Esophagus squamous epithelium (tissue), 5 donors: ENCODE data around the gene RNF103. TPM values are rescaled to one million over a fixed set of nuclear protein-coding genes. Genes with fewer than 3 reads are reported as not detected.
A peak's percentile ranks its signal among the peaks of the same experiment; 100 is the strongest.
"Not testable (repeated sequence)": the region's sequence is repeated elsewhere in the genome, so short reads cannot be mapped to it uniquely, and the experiment has no call there.

Experiments
- DNase-seq: peaks from one replicate; lab custom pipeline; 2025; lab: John Stamatoyannopoulos, UW
- H3K27ac ChIP-seq, 4 donors: fragments of 200-600 bp; sonication (generic); one replicate each; pipeline ENCODE4 v1.5.1; 2016 to 2019; ENCODE audit warnings: mild to moderate bottlenecking in 1 of 4
- H3K27me3 ChIP-seq, 4 donors: fragments of 200-600 bp; sonication (generic); 1 replicate in 3 of 4; 2 replicates in 1 of 4; pipeline versions ENCODE4 v1.5.1 to v1.6.0; 2017 to 2021; ENCODE audit warnings: antibody characterized with exemption in 1 of 4
- H3K36me3 ChIP-seq, 3 donors: fragments of 200-600 bp; sonication (generic); one replicate each; pipeline ENCODE4 v1.5.1; 2016 to 2019
- H3K4me1 ChIP-seq, 3 donors: fragments of 200-600 bp; sonication (generic); one replicate each; pipeline ENCODE4 v1.5.1; 2017 to 2019
- H3K4me3 ChIP-seq, 4 donors: fragments of 200-600 bp; sonication (generic); 1 replicate in 3 of 4; 2 replicates in 1 of 4; pipeline ENCODE4 v1.5.1; 2016 to 2019; ENCODE audit warnings: mild to moderate bottlenecking in 2 of 4, moderate library complexity in 1 of 4
- H3K9me3 ChIP-seq, 3 donors: fragments of 200-600 bp; sonication (generic); one replicate each; pipeline ENCODE4 v1.5.1; 2016 to 2019
- POLR2A ChIP-seq, 4 donors: fragments of 450-650 bp; IDR thresholded peaks; one replicate each; pipeline ENCODE4 v1.6.1; 2017; ENCODE audit warnings: antibody characterized with exemption in 4 of 4, mild to moderate bottlenecking in 4 of 4, moderate library complexity in 3 of 4
- WGBS, 2 donors: methylation state at CpG; one replicate each; pipeline ENCODE4 v1.1.5; 2018; 5-methylcytosine and 5-hydroxymethylcytosine counted together
- intact Hi-C: fragments of 100-400 bp; cut with DNase I; formaldehyde crosslinking; loops from one replicate; pipeline ENCODE4 v1.15.0; 2022
- total RNA-seq, 4 donors: library from RNA; depleted of rRNA; stranded (reverse); fragments of >200 nt; gene quantifications; one replicate each; pipeline ENCODE4 v1.1.0, GENCODE V29; 2016
- TF ChIP-seq, protein P1 (sequence below), 6 experiments: fragments of 450-650 bp in 4 of 6; fragments of 200-600 bp in 2 of 6; sonication (generic) in 2 of 6; IDR thresholded peaks; one replicate each; pipeline ENCODE4 v1.5.1; 2016 to 2019; ENCODE audit warnings: antibody characterized with exemption in 6 of 6, mild to moderate bottlenecking in 4 of 6, moderate library complexity in 4 of 6
- donor health status: DM: yes; HTN: yes; CAD: no.

RNF103 gene
- 10 to 100 TPM; 15.6 to 28.8 (median 18.8) TPM for total RNA-seq

- peak within 1 kb of the TSS; percentile 98 to 100 (median 99) for H3K27ac ChIP-seq
- TF ChIP-seq POLR2A (IDR thresholded peaks at IDR 0.05): peak in 3 of 4 donors; percentile 96 to 99 (median 99)
- TF ChIP-seq, protein P1, sequence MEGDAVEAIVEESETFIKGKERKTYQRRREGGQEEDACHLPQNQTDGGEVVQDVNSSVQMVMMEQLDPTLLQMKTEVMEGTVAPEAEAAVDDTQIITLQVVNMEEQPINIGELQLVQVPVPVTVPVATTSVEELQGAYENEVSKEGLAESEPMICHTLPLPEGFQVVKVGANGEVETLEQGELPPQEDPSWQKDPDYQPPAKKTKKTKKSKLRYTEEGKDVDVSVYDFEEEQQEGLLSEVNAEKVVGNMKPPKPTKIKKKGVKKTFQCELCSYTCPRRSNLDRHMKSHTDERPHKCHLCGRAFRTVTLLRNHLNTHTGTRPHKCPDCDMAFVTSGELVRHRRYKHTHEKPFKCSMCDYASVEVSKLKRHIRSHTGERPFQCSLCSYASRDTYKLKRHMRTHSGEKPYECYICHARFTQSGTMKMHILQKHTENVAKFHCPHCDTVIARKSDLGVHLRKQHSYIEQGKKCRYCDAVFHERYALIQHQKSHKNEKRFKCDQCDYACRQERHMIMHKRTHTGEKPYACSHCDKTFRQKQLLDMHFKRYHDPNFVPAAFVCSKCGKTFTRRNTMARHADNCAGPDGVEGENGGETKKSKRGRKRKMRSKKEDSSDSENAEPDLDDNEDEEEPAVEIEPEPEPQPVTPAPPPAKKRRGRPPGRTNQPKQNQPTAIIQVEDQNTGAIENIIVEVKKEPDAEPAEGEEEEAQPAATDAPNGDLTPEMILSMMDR (IDR thresholded peaks at IDR 0.05): peak in 2 of 6 experiments; percentile 8 to 11
- peak within 1 kb of the TSS; percentile 73 to 89 (median 83) for H3K4me3 ChIP-seq
- peaks cover 0 to 17% (median 0%) of the 10 kb centered on the region in 3 donors for H3K36me3 ChIP-seq
- H3K27me3 ChIP-seq: no peaks in the 10 kb centered on the region
- 0 to 1% methylated on average over 8 to 20 of the region's 77 CpGs for WGBS, 2 donors
- H3K4me1 ChIP-seq: peaks cover 3 to 33% (median 5%) of the 10 kb centered on the region in 3 donors
- intact Hi-C loops: no loop called here
- peak; percentile 61 for DNase-seq
- H3K9me3 ChIP-seq: no peaks in the 10 kb centered on the region
Observed at GRCh38 chr2:86623494-86624266, at the start of gene RNF103. Gene RNF103, minus strand, starts transcription at chr2:86623865. Its CDS starts 979 bp downstream, at chr2:86622886.

DNA sequence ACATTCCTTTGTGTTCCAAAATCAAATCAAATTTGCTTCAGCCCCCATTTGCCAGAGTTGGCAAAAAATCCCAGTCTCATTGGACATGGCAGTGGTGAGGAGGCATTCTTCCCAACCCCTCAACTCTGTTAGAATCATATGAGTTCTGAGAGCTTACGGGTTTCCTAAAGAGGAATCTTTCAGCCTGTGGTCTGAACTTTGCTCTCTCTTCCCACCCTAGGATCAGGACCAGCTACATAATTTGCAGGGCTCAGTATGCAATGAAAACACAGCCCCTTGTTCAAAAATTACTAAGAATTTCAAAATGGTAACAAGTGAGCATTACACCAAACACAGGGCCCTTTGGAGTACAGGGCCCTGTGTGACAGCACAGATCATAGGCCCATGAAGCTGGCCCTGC is 49.3 kb upstream of the RNF103 start:
- no peaks in the 10 kb centered on the region for H3K36me3 ChIP-seq
- H3K9me3 ChIP-seq: no peaks in the 10 kb centered on the region
- 86 to 100% methylated on average over 1 of the region's 1 CpG for WGBS, 2 donors
- no peak overlapping the region for H3K4me3 ChIP-seq
- H3K27ac ChIP-seq: no peak overlapping the region
- no peaks in the 10 kb centered on the region for H3K27me3 ChIP-seq
- H3K4me1 ChIP-seq: peaks cover 0 to 3% (median 3%) of the 10 kb centered on the region in 3 donors
- intact Hi-C loops: no loop called here
- DNase-seq: no peak
- TF ChIP-seq POLR2A (IDR thresholded peaks at IDR 0.05): no peak
- TF ChIP-seq, protein P1 (IDR thresholded peaks at IDR 0.05): no peak

GRCh38 chr2:86672027-86672545 is 48.4 kb upstream of the RNF103 start:
- Histone ChIP-seq H3K4me1 (peaks cover 0 to 3% (median 3%) of the 10 kb centered on the region in 3 donors), H3K27ac (no peak overlapping the region), H3K9me3 (no peaks in the 10 kb centered on the region), H3K27me3 (no peaks in the 10 kb centered on the region), H3K4me3 (no peak overlapping the region), H3K36me3 (no peaks in the 10 kb centered on the region)
- TF ChIP-seq, protein P1 (IDR thresholded peaks at IDR 0.05): no peak
- TF ChIP-seq POLR2A (IDR thresholded peaks at IDR 0.05): no peak
- intact Hi-C loops: no loop called here
- 89 to 94% methylated on average over 3 of the region's 3 CpGs for WGBS, 2 donors
- DNase-seq: no peak

DNA sequence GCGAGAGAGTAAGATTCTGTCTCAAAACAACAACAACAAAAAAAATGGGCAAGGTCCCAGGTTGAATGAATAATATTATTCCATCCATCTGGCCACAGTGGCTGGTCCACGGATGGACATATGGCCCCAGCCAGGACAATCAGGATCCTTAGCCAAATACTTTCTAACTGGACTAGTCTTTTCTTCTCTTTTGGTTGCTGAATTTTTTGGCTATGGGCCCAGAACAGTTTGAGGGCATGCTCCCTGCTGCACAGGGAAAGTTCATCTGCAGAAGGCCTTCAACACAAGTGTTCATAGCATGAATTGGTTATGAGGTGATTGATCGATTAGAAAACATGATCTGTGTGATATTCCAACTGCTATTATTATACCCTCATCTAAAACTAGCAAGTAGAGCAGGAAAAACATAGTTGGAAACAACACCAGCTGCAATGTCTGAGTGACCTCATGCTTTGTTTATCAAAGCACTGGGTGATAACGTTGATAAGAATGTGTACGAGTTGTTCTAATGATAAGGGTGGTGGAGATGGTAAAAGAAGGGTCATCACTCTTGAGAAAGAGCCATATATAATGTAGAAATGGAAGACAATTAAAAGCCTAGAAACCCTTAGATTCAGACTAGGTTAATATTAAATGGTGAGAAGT is 47.8 kb upstream of the RNF103 start:
- Histone ChIP-seq H3K9me3 (no peaks in the 10 kb centered on the region), H3K4me3 (no peak overlapping the region), H3K27me3 (no peaks in the 10 kb centered on the region), H3K4me1 (peaks cover 0 to 3% (median 3%) of the 10 kb centered on the region in 3 donors), H3K36me3 (no peaks in the 10 kb centered on the region), H3K27ac (no peak overlapping the region)
- intact Hi-C loops: no loop called here
- no peak for DNase-seq
- TF ChIP-seq, protein P1 (IDR thresholded peaks at IDR 0.05): no peak
- TF ChIP-seq POLR2A (IDR thresholded peaks at IDR 0.05): no peak
- WGBS, 2 donors: 51 to 54% methylated on average over 5 of the region's 5 CpGs

DNA sequence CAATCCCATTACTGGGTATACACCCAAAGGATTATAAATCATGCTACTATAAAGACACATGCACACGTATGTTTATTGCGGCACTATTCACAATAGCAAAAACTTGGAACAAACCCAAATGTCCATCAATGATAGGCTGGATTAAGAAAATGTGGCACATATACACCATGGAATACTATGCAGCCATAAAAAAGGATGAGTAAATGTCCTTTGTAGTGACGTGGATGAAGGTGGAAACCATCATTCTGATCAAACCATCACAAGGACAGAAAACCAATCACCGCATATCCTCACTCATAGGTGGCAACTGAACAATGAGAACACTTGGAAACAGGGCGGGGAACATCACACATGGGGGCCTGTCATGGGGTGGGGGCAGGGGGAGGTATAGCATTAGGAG is 45.7 kb upstream of the RNF103 start:
- 65 to 90% methylated on average over 5 of the region's 5 CpGs for WGBS, 2 donors
- H3K4me3 ChIP-seq, DNase-seq, H3K4me1 ChIP-seq, H3K36me3 ChIP-seq, intact Hi-C loops, H3K27ac ChIP-seq, H3K27me3 ChIP-seq, H3K9me3 ChIP-seq: not testable (repeated sequence)
